HUES64 (cell line): Measurements from ENCODE around the gene KCNG3.

Source experiments
- H3K27ac ChIP-seq: 2 replicates; pipeline ENCODE4 v1.7.0; 2013; ENCODE audit warnings: low read depth, low read length, inconsistent platforms
- H3K27me3 ChIP-seq: 2 replicates; pipeline ENCODE4 v1.6.1; 2013; ENCODE audit warnings: mild to moderate bottlenecking, low read length; ENCODE audit not compliant: insufficient read depth
- H3K36me3 ChIP-seq: 2 replicates; pipeline ENCODE4 v1.6.1; 2013; ENCODE audit warnings: mild to moderate bottlenecking, low read length; ENCODE audit not compliant: insufficient read depth
- H3K4me1 ChIP-seq: 2 replicates; pipeline ENCODE4 v1.6.1; 2013; ENCODE audit warnings: mild to moderate bottlenecking, low read length, moderate library complexity; ENCODE audit not compliant: insufficient read depth
- H3K4me3 ChIP-seq: 2 replicates; pipeline ENCODE4 v1.5.1; 2013; ENCODE audit warnings: mild to moderate bottlenecking, low read length, moderate library complexity
- H3K9ac ChIP-seq: 2 replicates; pipeline ENCODE4 v1.6.1; 2013; ENCODE audit warnings: mild to moderate bottlenecking, low read depth, low read length
- H3K9me3 ChIP-seq: 2 replicates; pipeline ENCODE4 v1.6.1; 2013; ENCODE audit warnings: low read depth, low read length; ENCODE audit not compliant: insufficient read depth
- WGBS: fragments of 150-250, 120-280 bp; methylation state at CpG from one replicate; pipeline ENCODE4 v1.1.7; 2013; ENCODE audit warnings: missing lambda C conversion rate; 5-methylcytosine and 5-hydroxymethylcytosine counted together

Gene KCNG3

GRCh38 chr2:42510191-42510590, 16.4 kb upstream of the KCNG3 start:
- Histone ChIP-seq H3K9me3 (no peaks in the 10 kb centered on the region), H3K36me3 (no peaks in the 10 kb centered on the region), H3K9ac (no peak overlapping the region), H3K4me3 (no peak overlapping the region), H3K4me1 (peaks cover 12% of the 10 kb centered on the region), H3K27me3 (no peaks in the 10 kb centered on the region), H3K27ac (no peak overlapping the region)
- 73% methylated on average over 6 of the region's 6 CpGs for WGBS

- Histone ChIP-seq H3K4me1 (no peaks in the 10 kb centered on the region), H3K27me3 (no peaks in the 10 kb centered on the region), H3K4me3 (no peak overlapping the region), H3K9me3 (no peaks in the 10 kb centered on the region), H3K27ac (no peak overlapping the region), H3K36me3 (no peaks in the 10 kb centered on the region), H3K9ac (no peak overlapping the region)
- WGBS: 93% methylated on average over 10 of the region's 10 CpGs
Measured at GRCh38 chr2:42504364-42505230, 10.8 kb upstream of the KCNG3 start.

GRCh38 chr2:42503291-42503690, 9.5 kb upstream of the KCNG3 start:
- no peaks in the 10 kb centered on the region for H3K9me3 ChIP-seq

GRCh38 chr2:42498497-42498896, 4.7 kb upstream of the KCNG3 start:
- H3K4me1 ChIP-seq: peaks cover 26% of the 10 kb centered on the region
- no peak overlapping the region for H3K27ac ChIP-seq
- H3K9me3 ChIP-seq: no peaks in the 10 kb centered on the region
- no peak overlapping the region for H3K4me3 ChIP-seq
- peaks cover 7% of the 10 kb centered on the region; the same call in 1 of the 2 replicates for H3K27me3 ChIP-seq
- WGBS: 80% methylated on average over 3 of the region's 3 CpGs
- H3K36me3 ChIP-seq: no peaks in the 10 kb centered on the region
- H3K9ac ChIP-seq: no peak overlapping the region

More at GRCh38 chr2:42503291-42503690, 9.5 kb upstream of the KCNG3 start:
- H3K27ac ChIP-seq: no peak overlapping the region
- no peaks in the 10 kb centered on the region for H3K27me3 ChIP-seq
- H3K4me1 ChIP-seq: peaks cover 6% of the 10 kb centered on the region
- H3K9ac ChIP-seq: no peak overlapping the region
- WGBS: 88% methylated on average over 2 of the region's 2 CpGs
- H3K4me3 ChIP-seq: no peak overlapping the region
- H3K36me3 ChIP-seq: no peaks in the 10 kb centered on the region

GRCh38 chr2:42495611-42496010, 1.8 kb upstream of the KCNG3 start:
- H3K4me3 ChIP-seq: peak overlapping the region; percentile 71
- peaks cover 35% of the 10 kb centered on the region for H3K4me1 ChIP-seq
- no peaks in the 10 kb centered on the region for H3K9me3 ChIP-seq
- peaks cover 30% of the 10 kb centered on the region for H3K27me3 ChIP-seq
- H3K36me3 ChIP-seq: no peaks in the 10 kb centered on the region; the same call in 1 of the 2 replicates
- peak overlapping the region; percentile 1; the same call in 1 of the 2 replicates for H3K27ac ChIP-seq
- 78% methylated on average over 6 of the region's 6 CpGs for WGBS
- H3K9ac ChIP-seq: no peak overlapping the region

GRCh38 chr2:42495234-42495581, 1.4 kb upstream of the KCNG3 start:
- peaks cover 30% of the 10 kb centered on the region for H3K27me3 ChIP-seq
- H3K4me3 ChIP-seq: peak overlapping the region; percentile 71
- H3K4me1 ChIP-seq: peaks cover 35% of the 10 kb centered on the region
- H3K9ac ChIP-seq: no peak overlapping the region
- WGBS: 6% methylated on average over 1 of the region's 1 CpG
- no peaks in the 10 kb centered on the region; the same call in 1 of the 2 replicates for H3K36me3 ChIP-seq
- H3K27ac ChIP-seq: peak overlapping the region; percentile 22; the same call in 1 of the 2 replicates
- no peaks in the 10 kb centered on the region for H3K9me3 ChIP-seq

GRCh38 chr2:42494355-42495233, 812 bp upstream of the KCNG3 start:
- under 1% methylated on average over 65 of the region's 65 CpGs for WGBS
- Histone ChIP-seq H3K27me3 (peaks cover 30% of the 10 kb centered on the region), H3K36me3 (no peaks in the 10 kb centered on the region; the same call in 1 of the 2 replicates), H3K9me3 (no peaks in the 10 kb centered on the region), H3K4me1 (peaks cover 35% of the 10 kb centered on the region), H3K9ac (peak overlapping the region; percentile 79), H3K4me3 (peak overlapping the region; percentile 71), H3K27ac (peak overlapping the region; percentile 79; the same call in 1 of the 2 replicates)

GRCh38 chr2:42492691-42493467, 903 bp downstream of the KCNG3 start:
- peaks cover 4% of the 10 kb centered on the region for H3K36me3 ChIP-seq
- no peaks in the 10 kb centered on the region for H3K9me3 ChIP-seq
- peak overlapping the region; percentile 79 for H3K9ac ChIP-seq
- peaks cover 30% of the 10 kb centered on the region for H3K27me3 ChIP-seq
- H3K4me3 ChIP-seq: peak overlapping the region; percentile 71
- 3% methylated on average over 111 of the region's 111 CpGs for WGBS
- H3K4me1 ChIP-seq: peaks cover 25% of the 10 kb centered on the region
- peak overlapping the region; percentile 58; the same call in 1 of the 2 replicates for H3K27ac ChIP-seq

- 94% methylated on average over 4 of the region's 5 CpGs for WGBS
- Histone ChIP-seq H3K36me3 (peaks cover 22% of the 10 kb centered on the region), H3K9ac (no peak overlapping the region), H3K9me3 (no peaks in the 10 kb centered on the region), H3K27me3 (peaks cover 22% of the 10 kb centered on the region), H3K4me1 (peaks cover 9% of the 10 kb centered on the region), H3K27ac (no peak overlapping the region), H3K4me3 (no peak overlapping the region)
Measured at GRCh38 chr2:42488297-42488696, 5.5 kb downstream of the KCNG3 start.

GRCh38 chr2:42486145-42486906, 7.5 kb downstream of the KCNG3 start:
- H3K27me3 ChIP-seq: 0 out of 2 replicates have a peak, but pooled peaks cover 2% of the 10 kb centered on the region
- H3K9me3 ChIP-seq: no peaks in the 10 kb centered on the region
- no peak overlapping the region for H3K4me3 ChIP-seq
- H3K9ac ChIP-seq: no peak overlapping the region
- 93% methylated on average over 7 of the region's 7 CpGs for WGBS
- peaks cover 5% of the 10 kb centered on the region for H3K4me1 ChIP-seq
- peaks cover 25% of the 10 kb centered on the region for H3K36me3 ChIP-seq
- H3K27ac ChIP-seq: no peak overlapping the region
